Measurements from ENCODE around the gene SEMA4D.

GRCh38 chr9:89330513-89330912 lies 167.4 kb downstream of the SEMA4D start:
- TF ChIP-seq CTCF (IDR thresholded peaks at IDR 0.05), result no peak
- no peak for TF ChIP-seq POLR2A (IDR thresholded peaks at IDR 0.05)

Measured in uterus (tissue), 2 donors.